PFSK-1 (cell line): ENCODE results near the gene SAMD4A.

ENCODE experiments used
- FOXP2 ChIP-seq: optimal IDR thresholded peaks from 2 replicates; pipeline ENCODE3; 2011; ENCODE audit warnings: borderline replicate concordance, control low read depth, inconsistent platforms; ENCODE audit not compliant: insufficient read depth; ENCODE audit errors: extremely low read length, extremely low read depth
- POLR2AphosphoS5 ChIP-seq: IDR thresholded peaks from 2 replicates; pipeline ENCODE4 v1.6.1; 2012; ENCODE audit warnings: low read depth, mild to moderate bottlenecking, control low read depth, low read length, moderate library complexity
- REST ChIP-seq, 2 experiments: IDR thresholded peaks; 2 replicates each; pipeline versions ENCODE4 v1.6.1 to v1.8.0; 2011 to 2012; ENCODE audit warnings: low read depth in 2 of 2, low read length in 2 of 2, control low read depth in 1 of 2, inconsistent platforms in 1 of 2, mild to moderate bottlenecking in 1 of 2, moderate library complexity in 1 of 2; ENCODE audit not compliant: insufficient read depth in 1 of 2
- SIN3A ChIP-seq: IDR thresholded peaks from 2 replicates; pipeline ENCODE4 v1.6.1; 2012; ENCODE audit warnings: mild to moderate bottlenecking, low read length, moderate library complexity, borderline replicate concordance; ENCODE audit not compliant: insufficient read depth
- TAF1 ChIP-seq: IDR thresholded peaks from 2 replicates; pipeline ENCODE4 v1.6.1; 2012; ENCODE audit warnings: low read length, control low read depth, borderline replicate concordance; ENCODE audit not compliant: insufficient read depth

DNA sequence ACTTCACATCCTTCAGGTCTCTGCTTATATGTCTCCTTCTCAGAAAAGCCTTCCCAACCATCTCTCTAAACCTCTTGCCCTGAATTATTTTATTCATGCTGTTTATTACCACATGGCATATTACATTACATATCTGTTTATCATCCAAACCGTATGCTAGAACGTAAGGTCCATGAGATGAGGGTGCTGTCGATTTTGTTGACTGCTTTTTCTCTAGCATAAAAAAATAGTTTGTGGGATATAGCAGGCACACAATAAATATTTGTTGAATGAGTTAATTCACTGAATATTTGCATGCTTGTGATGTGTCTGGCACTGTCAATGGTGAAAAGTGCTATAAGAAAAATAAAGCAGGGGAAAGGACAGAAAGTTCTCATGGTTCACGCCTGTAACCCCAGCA, 22.9 kb downstream of the SAMD4A start:
- TF ChIP-seq POLR2AphosphoS5, result no peak
- no peak for TF ChIP-seq SIN3A
- no peak for TF ChIP-seq TAF1
- TF ChIP-seq REST (IDR thresholded peaks at IDR 0.05; ENCODE audit: insufficient read depth in 1 of 2, low read depth in 2 of 2, low read length in 2 of 2), result no peak
- no peak for TF ChIP-seq FOXP2
